Activated CD8-positive, alpha-beta T cell treated with anti-CD3 and anti-CD28 coated beads, Interleukin-2, amount 10 ng/mL, durations not matched to agents 7 days and 5 days (primary cell): Measurements from ENCODE around the gene CSTF1. TPM values are rescaled to one million over a fixed set of nuclear protein-coding genes. Genes with fewer than 3 reads are reported as not detected.

Source experiments
- ATAC-seq: fragments of 150-1000 bp; cut with Tn5 transposase; one replicate; pipeline ENCODE4 v1.10.0; 2021; ENCODE audit warnings: moderate library complexity
- CTCF ChIA-PET: fragments of 350-600 bp; sonication (Branson Sonifier 250); formaldehyde crosslinking; loops from one replicate; lab custom pipeline; 2021; ENCODE audit warnings: antibody characterized with exemption; lab: Charles Lee
- POLR2A ChIA-PET: fragments of 350-600 bp; sonication (Branson Sonifier 250); formaldehyde crosslinking; loops from one replicate; lab custom pipeline; 2021; ENCODE audit warnings: antibody characterized with exemption; lab: Charles Lee
- DNase-seq: peaks from one replicate; pipeline ENCODE4 v3.0.0-alpha.2; 2020
- H3K27ac Mint-ChIP-seq: one replicate; pipeline ENCODE4 v1.8.0; 2021; ENCODE audit warnings: mild to moderate bottlenecking, mixed read lengths
- H3K27me3 Mint-ChIP-seq: one replicate; pipeline ENCODE4 v1.8.0; 2021; ENCODE audit warnings: low read depth, mixed read lengths
- H3K36me3 Mint-ChIP-seq: one replicate; pipeline ENCODE4 v1.8.0; 2021; ENCODE audit warnings: low read depth, mixed read lengths
- H3K4me1 Mint-ChIP-seq: one replicate; pipeline ENCODE4 v1.8.0; 2021; ENCODE audit warnings: low read depth, mixed read lengths
- H3K4me3 Mint-ChIP-seq: one replicate; pipeline ENCODE4 v1.8.0; 2021; ENCODE audit warnings: mild to moderate bottlenecking, mixed read lengths
- H3K9me3 Mint-ChIP-seq: one replicate; pipeline ENCODE4 v1.8.0; 2022; ENCODE audit warnings: mixed read lengths; ENCODE audit not compliant: insufficient read depth
- total RNA-seq, 2 experiments: library from RNA; stranded (reverse); gene quantifications; one replicate each; pipeline ENCODE4 v1.2.3, GENCODE V29; 2021

Gene CSTF1
- 10 to 100 TPM; 60.5 to 66.3 TPM for total RNA-seq

- peak; percentile 95 for ATAC-seq
- DNase-seq, result peak; percentile 99
- H3K27ac Mint-ChIP-seq, result no peak within 1 kb of the TSS
- H3K36me3 Mint-ChIP-seq, result peaks cover 72% of the 10 kb centered on the region
- H3K4me3 Mint-ChIP-seq, result no peak within 1 kb of the TSS
- no peaks in the 10 kb centered on the region for H3K9me3 Mint-ChIP-seq
- ChIA-PET CTCF (interaction anchor here (1.0 to 2.4 kb wide), 8 partner anchors 11 to 144 kb away, joined by 3 to 12 read pairs (median 3); partner anchors contain the start of genes CASS4, MC3R and RTF2), POLR2A (interaction anchor here (0.6 to 3.2 kb wide), 24 partner anchors 10 to 1013 kb away, joined by 3 to 36 read pairs (median 4); partner anchors contain the start of genes CASS4 and RTF2)
- H3K27me3 Mint-ChIP-seq, result no peaks in the 10 kb centered on the region
- peaks cover 58% of the 10 kb centered on the region for H3K4me1 Mint-ChIP-seq
Measured at GRCh38 chr20:56392132-56392880, at the start of gene CSTF1, which contains the start of gene AURKA. Gene CSTF1, plus strand, starts transcription at chr20:56392645. Its CDS starts 2,908 bp downstream, at chr20:56395553. Gene AURKA, minus strand, starts transcription at chr20:56392215. Its CDS starts 4,018 bp downstream, at chr20:56388197.

DNA sequence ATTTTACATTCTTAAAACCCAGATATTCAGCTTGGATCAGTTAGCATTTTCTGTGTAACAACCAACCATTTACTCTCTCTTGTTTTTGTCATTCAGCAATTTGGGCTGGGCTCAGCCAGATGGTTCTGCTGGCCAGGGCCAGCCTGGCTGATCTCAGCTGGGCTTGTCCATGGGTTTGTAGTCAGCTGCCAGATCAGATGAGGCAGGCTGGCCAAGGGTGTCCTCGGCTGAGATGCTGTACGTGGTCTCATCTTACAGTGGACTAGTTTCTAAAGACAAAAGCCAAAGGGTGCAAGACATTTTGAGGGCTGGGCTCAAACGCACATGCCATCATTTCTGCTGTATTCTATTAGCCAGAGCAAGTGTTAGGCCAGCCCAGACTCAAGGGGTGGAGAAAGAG, 49.7 kb upstream of the CSTF1 start:
- DNase-seq, result no peak
- ChIA-PET CTCF (interaction anchor here (0.6 to 3.0 kb wide), 4 partner anchors 11 to 218 kb away, joined by 3 to 15 read pairs (median 3); partner anchors contain the start of genes FAM210B and MC3R), POLR2A (interaction anchor here (0.6 kb wide), 1 partner anchor 283 kb away, joined by 3 read pairs; no protein-coding TSS in a partner anchor)
- no peaks in the 10 kb centered on the region for H3K36me3 Mint-ChIP-seq
- no peak overlapping the region for H3K4me3 Mint-ChIP-seq
- peaks cover 48% of the 10 kb centered on the region for H3K27me3 Mint-ChIP-seq
- no peaks in the 10 kb centered on the region for H3K9me3 Mint-ChIP-seq
- no peak overlapping the region for H3K27ac Mint-ChIP-seq
- peaks cover 2% of the 10 kb centered on the region for H3K4me1 Mint-ChIP-seq
- no peak for ATAC-seq

- DNase-seq (peak; percentile 55), ATAC-seq (peak; percentile 83)
- no peak overlapping the region for H3K4me3 Mint-ChIP-seq
- CTCF ChIA-PET, result interaction anchor here (0.8 to 3.0 kb wide), 7 partner anchors 8 to 96 kb away, joined by 3 to 20 read pairs (median 5); partner anchors contain the start of genes AURKA, CSTF1, FAM210B and MC3R
- H3K27me3 Mint-ChIP-seq, result peaks cover 54% of the 10 kb centered on the region
- H3K9me3 Mint-ChIP-seq, result no peaks in the 10 kb centered on the region
- H3K27ac Mint-ChIP-seq, result no peak overlapping the region
- H3K4me1 Mint-ChIP-seq, result peaks cover 2% of the 10 kb centered on the region
- POLR2A ChIA-PET, result interaction anchor here (0.9 kb wide), 1 partner anchor 48 kb away, joined by 3 read pairs; the partner anchor contains the start of genes AURKA and CSTF1
- no peaks in the 10 kb centered on the region for H3K36me3 Mint-ChIP-seq
Measured at GRCh38 chr20:56343861-56344381, 48.5 kb upstream of the CSTF1 start.

- Mint-ChIP-seq H3K4me3 (no peak overlapping the region), H3K27ac (no peak overlapping the region), H3K36me3 (no peaks in the 10 kb centered on the region), H3K27me3 (peaks cover 40% of the 10 kb centered on the region), H3K9me3 (no peaks in the 10 kb centered on the region), H3K4me1 (peaks cover 2% of the 10 kb centered on the region)
- no peak for ATAC-seq
- DNase-seq, result no peak
- ChIA-PET POLR2A (no interaction called here), CTCF (interaction anchor here (1.1 kb wide), 1 partner anchor 98 kb away, joined by 3 read pairs; the partner anchor contains the start of gene MC3R)
Measured at GRCh38 chr20:56345911-56346310, 46.5 kb upstream of the CSTF1 start.

DNA sequence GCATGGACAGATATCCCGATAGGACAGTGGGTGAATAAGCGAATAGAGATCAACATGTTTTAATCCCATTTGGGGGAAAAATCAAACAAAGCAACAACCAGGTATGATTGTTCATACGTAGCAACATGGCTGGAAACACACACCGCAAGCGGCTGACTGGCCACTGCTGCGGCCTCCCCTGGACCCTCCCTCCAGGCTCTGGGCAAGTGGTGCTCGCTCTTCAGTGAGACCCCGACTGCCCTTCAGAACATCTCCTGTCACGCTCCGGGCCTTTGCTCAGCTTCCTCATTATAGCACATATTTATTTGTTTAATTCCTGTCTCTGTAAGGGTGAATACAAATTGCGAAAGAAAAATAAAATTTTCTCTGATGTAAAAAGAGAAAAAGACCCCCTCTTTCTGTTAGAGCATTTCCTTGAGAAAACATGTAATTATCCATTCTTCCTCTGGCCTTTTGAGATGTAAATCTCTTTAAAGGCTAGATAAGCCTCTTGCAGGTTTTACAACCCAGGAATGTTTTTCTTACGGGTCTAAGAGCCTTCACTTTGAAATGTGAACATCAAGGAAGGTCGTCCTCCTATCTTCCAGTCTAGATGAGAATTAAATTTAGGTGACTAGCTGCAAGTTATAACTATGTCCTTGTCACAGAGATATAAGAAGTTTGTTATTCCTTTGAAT, 44.7 kb upstream of the CSTF1 start:
- H3K27ac Mint-ChIP-seq, result no peak overlapping the region
- ChIA-PET CTCF (no interaction called here), POLR2A (no interaction called here)
- H3K4me1 Mint-ChIP-seq, result peaks cover 2% of the 10 kb centered on the region
- DNase-seq (no peak), ATAC-seq (no peak)
- H3K4me3 Mint-ChIP-seq, result no peak overlapping the region
- no peaks in the 10 kb centered on the region for H3K36me3 Mint-ChIP-seq
- no peaks in the 10 kb centered on the region for H3K9me3 Mint-ChIP-seq
- peaks cover 32% of the 10 kb centered on the region for H3K27me3 Mint-ChIP-seq

GRCh38 chr20:56348305-56348693, 44.1 kb upstream of the CSTF1 start:
- Mint-ChIP-seq H3K27ac (no peak overlapping the region), H3K9me3 (no peaks in the 10 kb centered on the region), H3K4me3 (no peak overlapping the region), H3K36me3 (no peaks in the 10 kb centered on the region), H3K27me3 (peaks cover 28% of the 10 kb centered on the region), H3K4me1 (peaks cover 2% of the 10 kb centered on the region)
- no peak for DNase-seq
- CTCF ChIA-PET, result interaction anchor here (0.8 kb wide), 1 partner anchor 101 kb away, joined by 3 read pairs; no protein-coding TSS in a partner anchor
- no peak for ATAC-seq
- POLR2A ChIA-PET, result no interaction called here

DNA sequence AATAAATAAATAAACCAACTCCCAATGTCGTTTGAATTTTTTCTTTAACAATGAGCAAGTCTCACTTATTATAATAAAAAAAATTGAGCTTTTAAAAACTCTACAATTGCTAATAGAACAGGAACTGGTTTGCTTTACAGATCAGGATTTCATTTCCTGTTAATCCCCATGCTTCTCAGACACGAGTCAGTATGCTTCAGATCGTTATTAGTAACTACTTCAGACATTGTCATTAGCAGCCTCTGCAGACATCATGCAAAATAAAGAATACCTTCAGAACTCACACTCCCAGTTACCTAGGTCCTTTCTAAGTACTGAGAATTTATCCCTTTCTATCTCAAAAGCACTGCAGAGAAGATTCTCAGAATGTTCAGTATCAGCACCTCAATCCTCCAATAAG, 43.7 kb upstream of the CSTF1 start:
- Mint-ChIP-seq H3K27me3 (peaks cover 25% of the 10 kb centered on the region), H3K4me3 (no peak overlapping the region), H3K9me3 (no peaks in the 10 kb centered on the region), H3K4me1 (peaks cover 2% of the 10 kb centered on the region), H3K36me3 (no peaks in the 10 kb centered on the region), H3K27ac (no peak overlapping the region)
- POLR2A ChIA-PET, result no interaction called here
- CTCF ChIA-PET, result interaction anchor here (0.8 kb wide), 1 partner anchor 102 kb away, joined by 3 read pairs; no protein-coding TSS in a partner anchor
- ATAC-seq, result no peak
- DNase-seq, result no peak

DNA sequence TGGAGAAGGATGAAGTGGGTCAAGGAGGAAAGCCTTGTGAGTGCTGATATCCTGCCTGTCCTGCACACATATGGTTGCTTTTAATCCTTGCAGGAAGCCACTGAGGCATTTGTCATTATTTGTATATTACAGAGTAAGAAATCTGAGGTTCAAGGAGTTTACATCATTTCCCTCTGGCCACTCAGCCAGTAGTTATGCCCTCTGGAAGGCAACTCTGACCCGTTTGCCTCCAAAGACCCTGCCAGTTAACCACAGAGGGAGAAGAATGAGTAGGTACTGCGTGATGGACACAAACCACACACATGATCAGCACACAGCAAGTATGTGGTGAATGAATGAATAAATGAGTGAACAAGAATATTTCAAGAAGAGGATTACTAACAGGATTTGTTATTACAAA, 41.6 kb upstream of the CSTF1 start:
- peaks cover 13% of the 10 kb centered on the region for H3K27me3 Mint-ChIP-seq
- no peak overlapping the region for H3K4me3 Mint-ChIP-seq
- ATAC-seq (no peak), DNase-seq (no peak)
- ChIA-PET POLR2A (no interaction called here), CTCF (no interaction called here)
- no peak overlapping the region for H3K27ac Mint-ChIP-seq
- H3K4me1 Mint-ChIP-seq, result no peaks in the 10 kb centered on the region
- H3K9me3 Mint-ChIP-seq, result no peaks in the 10 kb centered on the region
- no peaks in the 10 kb centered on the region for H3K36me3 Mint-ChIP-seq

- H3K9me3 Mint-ChIP-seq, result no peaks in the 10 kb centered on the region
- H3K4me1 Mint-ChIP-seq, result no peaks in the 10 kb centered on the region
- H3K27me3 Mint-ChIP-seq, result peaks cover 12% of the 10 kb centered on the region
- no peak overlapping the region for H3K4me3 Mint-ChIP-seq
- no peak overlapping the region for H3K27ac Mint-ChIP-seq
- no peak for ATAC-seq
- ChIA-PET CTCF (interaction anchor here (1.2 kb wide), 1 partner anchor 9 kb away, joined by 5 read pairs; no protein-coding TSS in a partner anchor), POLR2A (no interaction called here)
- DNase-seq, result no peak
- no peaks in the 10 kb centered on the region for H3K36me3 Mint-ChIP-seq
Measured at GRCh38 chr20:56352345-56353055, 39.9 kb upstream of the CSTF1 start.

GRCh38 chr20:56353356-56353755, 39.1 kb upstream of the CSTF1 start:
- Mint-ChIP-seq H3K27me3 (peaks cover 7% of the 10 kb centered on the region), H3K4me1 (peaks cover 3% of the 10 kb centered on the region), H3K4me3 (no peak overlapping the region), H3K27ac (no peak overlapping the region), H3K9me3 (no peaks in the 10 kb centered on the region), H3K36me3 (no peaks in the 10 kb centered on the region)
- POLR2A ChIA-PET, result interaction anchor here (0.6 kb wide), 1 partner anchor 205 kb away, joined by 4 read pairs; no protein-coding TSS in a partner anchor
- DNase-seq, result no peak
- CTCF ChIA-PET, result interaction anchor here (0.8 kb wide), 1 partner anchor 10 kb away, joined by 3 read pairs; no protein-coding TSS in a partner anchor
- no peak for ATAC-seq

DNA sequence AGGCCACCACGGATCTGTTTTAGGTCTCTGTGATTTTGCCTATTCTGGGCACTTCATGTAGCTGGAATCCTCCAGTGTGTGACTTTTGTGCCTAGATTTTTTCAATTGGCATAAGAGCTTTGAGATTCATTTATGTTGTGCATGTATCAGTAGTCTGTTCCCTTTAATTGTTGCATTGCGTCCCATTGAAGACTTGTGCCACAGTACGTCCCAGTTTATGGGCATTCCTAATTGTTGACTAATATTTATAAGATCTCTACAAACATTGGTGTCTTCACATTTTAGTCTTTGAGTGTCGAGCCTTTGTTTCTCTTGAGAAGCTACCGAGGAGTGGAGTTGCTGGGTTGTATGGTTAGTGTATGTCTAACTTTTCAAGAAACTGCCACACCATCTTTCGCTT, 34.4 kb upstream of the CSTF1 start:
- Mint-ChIP-seq H3K4me1 (peaks cover 15% of the 10 kb centered on the region), H3K36me3 (no peaks in the 10 kb centered on the region), H3K27me3 (peaks cover 2% of the 10 kb centered on the region), H3K4me3 (peak overlapping the region; percentile 67), H3K27ac (no peak overlapping the region), H3K9me3 (no peaks in the 10 kb centered on the region)
- DNase-seq, result no peak
- ChIA-PET POLR2A (interaction anchor here (0.6 kb wide), 2 partner anchors 20 to 34 kb away, joined by 3 to 5 read pairs; partner anchors contain the start of genes AURKA and CSTF1), CTCF (interaction anchor here (1.1 to 4.7 kb wide), 2 partner anchors 14 to 16 kb away, joined by 3 to 20 read pairs; no protein-coding TSS in a partner anchor)
- no peak for ATAC-seq
